Stimulated activated CD4-positive, alpha-beta T cell treated with anti-CD3 and anti-CD28 coated beads, Interleukin-15, amount 100 ng/mL, for 24 hours (primary cell): Measurements from ENCODE around the gene NCDN.
"Not testable (repeated sequence)": the region's sequence is repeated elsewhere in the genome, so short reads cannot be mapped to it uniquely, and the experiment has no call there.

Experiments
- DNase-seq: peaks from one replicate; pipeline ENCODE4 v3.0.0-alpha.2; 2020

Gene NCDN

DNA sequence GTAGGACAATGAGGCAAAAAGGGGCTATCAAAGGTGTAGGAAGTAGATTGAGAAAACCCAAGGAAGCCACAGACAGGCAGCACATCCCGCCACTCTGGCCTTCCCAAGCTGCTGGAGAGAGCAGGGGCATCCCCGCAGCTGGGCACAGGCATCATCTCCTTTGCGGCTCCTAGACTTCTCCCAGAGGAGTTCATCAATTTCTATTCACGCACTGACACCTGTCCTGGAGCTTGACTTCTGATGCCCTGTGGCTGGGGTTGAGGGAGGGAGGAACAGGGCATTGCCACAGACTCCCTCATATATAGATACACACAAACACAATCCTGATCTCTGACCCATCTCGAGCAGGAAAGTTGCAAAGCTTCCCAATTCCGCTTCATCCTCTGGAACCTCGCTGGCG is 13.7 kb downstream of the NCDN start:
- DNase-seq: no peak

DNA sequence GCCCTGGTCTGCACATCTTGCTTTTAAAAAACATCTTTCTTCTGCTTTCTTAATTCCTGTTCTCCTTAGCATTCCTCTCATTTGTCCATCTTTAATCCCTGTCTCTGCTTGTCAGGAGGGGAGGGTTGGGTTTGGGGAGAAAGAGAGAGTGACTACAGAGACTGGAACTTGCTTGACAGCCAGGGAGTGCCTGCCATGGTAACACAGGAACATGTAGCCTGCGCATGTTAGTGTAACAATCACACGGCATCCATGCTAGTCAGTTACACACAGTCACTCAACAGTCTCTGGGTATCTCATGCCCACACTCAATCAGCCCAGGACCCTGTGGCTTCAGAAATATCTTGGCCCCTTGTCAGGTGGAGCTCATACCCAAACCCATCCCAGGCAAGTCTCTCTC is 14.7 kb downstream of the NCDN start:
- no peak for DNase-seq

DNA sequence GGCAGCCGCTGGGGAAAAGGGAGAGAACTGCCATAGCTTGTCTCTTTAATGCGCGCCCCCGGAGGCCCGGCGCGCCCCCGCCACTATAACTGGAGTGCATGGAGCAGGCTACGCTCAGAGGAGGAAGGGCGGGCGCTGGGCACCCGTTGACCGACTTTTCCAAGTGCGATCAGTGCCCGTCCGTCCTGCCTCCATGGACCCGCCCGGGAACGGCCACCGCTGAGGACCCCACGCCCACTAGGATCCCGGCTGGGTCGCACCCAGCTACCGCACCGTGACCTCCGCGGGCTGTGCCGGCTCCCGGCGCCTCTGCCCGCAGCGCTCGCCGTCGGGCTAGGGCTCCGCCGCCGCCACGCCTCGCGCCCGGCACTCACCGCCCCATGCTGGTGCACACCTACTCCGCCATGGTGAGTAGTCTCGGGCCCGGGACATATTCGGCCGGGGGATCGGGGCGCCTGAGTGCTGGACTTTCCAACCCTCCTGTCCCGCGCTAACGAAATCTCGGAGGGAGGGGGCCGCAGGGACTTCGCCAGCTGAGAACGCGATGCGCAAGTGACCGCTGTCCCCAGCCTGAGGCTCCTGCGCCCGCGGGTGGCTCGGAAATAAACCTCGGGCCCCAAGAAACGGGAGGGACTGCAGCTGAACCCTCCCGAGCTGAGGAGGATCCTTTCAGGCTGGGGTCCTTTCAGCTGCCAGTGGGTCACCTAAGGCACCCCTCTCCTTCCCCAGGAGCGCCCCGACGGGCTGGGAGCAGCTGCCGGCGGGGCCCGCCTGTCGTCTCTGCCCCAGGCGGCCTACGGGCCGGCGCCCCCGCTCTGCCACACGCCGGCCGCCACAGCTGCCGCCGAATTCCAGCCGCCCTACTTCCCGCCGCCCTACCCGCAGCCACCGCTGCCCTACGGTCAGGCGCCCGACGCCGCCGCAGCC is 15.9 kb downstream of the NCDN start, which contains the start of gene TFAP2E:
TFAP2E (plus strand) TSS at position 117 of the 927 bp plus-strand sequence; CDS start at position 381, 264 bp downstream.
- DNase-seq: peak; percentile 25

DNA sequence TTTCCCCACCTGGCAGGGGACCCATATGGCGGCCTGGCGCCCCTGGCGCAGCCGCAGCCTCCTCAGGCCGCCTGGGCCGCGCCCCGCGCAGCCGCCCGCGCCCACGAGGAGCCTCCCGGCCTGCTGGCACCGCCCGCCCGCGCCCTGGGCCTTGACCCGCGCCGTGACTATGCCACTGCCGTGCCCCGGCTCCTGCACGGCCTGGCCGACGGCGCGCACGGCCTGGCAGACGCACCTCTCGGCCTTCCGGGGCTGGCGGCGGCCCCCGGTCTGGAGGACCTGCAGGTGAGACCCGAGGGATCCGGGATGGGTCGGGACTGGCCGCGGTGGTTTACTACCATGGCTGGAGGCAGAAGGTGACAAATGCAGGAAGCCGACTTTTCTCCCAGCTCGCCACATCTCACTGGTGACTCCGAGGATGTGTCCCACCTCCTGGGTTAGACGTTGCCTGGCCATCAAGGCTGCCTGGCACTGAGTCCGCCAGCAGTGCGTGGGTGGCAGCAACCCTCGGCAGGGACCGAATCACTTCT is 16.6 kb downstream of the NCDN start:
- no peak for DNase-seq

DNA sequence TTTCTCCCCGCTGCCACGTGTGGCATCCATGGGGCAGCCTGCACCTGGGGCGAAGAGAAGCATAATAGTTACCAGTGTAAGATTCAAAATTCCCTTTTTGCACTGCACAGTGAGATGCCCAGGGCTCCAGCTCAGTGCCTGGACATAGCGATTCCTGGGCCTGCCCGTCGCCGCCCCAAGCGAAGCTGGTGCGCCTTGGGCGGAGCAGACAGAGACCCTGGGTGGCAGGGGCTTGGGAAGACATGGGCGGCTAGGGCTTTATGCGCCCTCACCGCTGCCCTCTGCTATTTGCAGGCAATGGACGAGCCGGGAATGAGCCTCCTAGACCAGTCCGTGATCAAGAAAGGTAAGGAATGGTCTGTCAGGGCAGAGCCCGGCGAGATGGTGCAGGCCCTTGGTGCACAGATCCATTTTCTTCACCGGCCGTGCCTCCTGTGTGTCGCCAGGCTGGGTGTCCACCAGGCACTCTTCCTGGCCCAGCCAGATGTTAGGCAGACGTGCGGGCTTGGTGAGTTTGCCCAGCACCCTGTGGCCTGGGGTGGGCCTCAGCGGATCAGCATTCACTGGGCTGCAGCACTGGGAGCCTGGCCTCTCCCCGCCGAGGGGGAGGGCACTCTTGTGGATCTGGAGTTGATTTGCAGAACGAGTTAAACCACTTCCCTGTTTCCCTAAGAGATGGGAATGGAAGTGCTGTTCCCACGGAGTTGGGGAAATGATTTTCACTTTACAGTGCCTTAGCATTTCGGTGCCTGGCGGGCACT is 17.2 kb downstream of the NCDN start:
- no peak for DNase-seq

DNA sequence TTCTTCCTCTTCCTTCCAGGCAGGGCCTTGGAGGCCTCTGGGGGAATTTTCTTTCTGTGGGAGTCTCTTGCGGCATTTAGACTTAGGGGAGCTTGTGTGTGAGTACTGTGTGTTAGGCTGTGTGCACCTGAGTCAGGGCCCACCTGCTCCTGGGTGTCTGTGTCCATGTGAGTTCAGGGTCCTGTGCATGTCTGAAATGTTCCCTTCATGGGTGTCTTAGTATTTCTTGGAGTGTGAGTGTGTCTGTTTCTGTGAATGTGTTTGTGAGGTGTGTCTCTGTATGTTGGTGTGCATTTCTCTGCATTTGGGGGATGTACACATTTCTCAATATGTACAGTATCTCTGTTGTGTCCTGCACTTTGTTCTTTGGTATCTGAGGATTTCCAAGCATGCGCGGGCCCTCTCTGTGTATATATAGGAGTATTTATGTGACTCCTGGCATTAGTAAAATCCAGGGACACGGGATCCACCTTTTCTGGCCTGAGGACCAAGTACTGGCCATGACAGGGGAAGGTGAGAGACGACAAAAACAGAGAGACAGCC is 17.9 kb downstream of the NCDN start:
- DNase-seq: no peak

DNA sequence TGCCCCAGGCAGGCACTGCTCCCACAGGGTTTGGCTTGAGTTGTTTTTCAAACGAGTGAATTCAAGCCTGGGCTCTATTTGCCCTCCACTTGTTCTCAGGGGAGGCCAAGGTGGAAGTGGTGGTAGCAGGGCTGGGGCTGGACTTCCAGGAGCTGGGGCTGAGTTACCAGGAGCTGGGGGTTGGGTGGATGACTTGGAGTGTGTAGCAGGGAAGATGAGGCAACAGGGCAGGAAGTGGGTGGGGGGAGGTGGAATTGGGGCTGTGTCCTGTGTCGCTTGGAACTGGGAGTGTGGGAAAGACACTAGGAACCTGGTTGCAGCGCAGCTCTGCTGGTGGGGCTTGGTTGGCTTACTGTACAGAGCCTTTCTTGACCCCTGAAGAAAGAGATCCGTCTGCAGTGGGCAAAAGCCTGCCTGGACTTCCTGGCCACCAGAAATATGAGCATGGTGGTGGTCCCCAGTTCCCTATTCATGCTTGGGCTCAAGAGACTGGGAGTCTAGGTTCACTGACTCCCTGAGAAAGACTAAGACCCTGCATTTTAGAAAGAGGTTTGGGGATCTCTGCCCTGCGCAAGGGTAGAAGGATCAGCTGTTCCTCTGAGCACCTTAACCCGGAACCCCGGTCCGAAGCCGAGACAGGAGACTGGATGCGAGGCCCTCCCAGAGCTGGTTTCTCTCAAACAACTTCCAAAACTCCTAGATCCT is 18.6 kb downstream of the NCDN start:
- no peak for DNase-seq

DNA sequence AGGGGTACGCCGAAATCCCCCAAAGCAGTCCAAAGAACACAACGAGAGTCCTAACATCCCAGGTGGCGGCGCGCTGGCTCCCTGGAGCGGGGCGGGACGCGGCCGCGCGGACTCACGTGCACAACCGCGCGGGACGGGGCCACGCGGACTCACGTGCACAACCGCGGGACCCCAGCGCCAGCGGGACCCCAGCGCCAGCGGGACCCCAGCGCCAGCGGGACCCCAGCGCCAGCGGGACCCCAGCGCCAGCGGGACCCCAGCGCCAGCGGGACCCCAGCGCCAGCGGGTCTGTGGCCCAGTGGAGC is 19.1 kb downstream of the NCDN start:
- DNase-seq: not testable (repeated sequence)

DNA sequence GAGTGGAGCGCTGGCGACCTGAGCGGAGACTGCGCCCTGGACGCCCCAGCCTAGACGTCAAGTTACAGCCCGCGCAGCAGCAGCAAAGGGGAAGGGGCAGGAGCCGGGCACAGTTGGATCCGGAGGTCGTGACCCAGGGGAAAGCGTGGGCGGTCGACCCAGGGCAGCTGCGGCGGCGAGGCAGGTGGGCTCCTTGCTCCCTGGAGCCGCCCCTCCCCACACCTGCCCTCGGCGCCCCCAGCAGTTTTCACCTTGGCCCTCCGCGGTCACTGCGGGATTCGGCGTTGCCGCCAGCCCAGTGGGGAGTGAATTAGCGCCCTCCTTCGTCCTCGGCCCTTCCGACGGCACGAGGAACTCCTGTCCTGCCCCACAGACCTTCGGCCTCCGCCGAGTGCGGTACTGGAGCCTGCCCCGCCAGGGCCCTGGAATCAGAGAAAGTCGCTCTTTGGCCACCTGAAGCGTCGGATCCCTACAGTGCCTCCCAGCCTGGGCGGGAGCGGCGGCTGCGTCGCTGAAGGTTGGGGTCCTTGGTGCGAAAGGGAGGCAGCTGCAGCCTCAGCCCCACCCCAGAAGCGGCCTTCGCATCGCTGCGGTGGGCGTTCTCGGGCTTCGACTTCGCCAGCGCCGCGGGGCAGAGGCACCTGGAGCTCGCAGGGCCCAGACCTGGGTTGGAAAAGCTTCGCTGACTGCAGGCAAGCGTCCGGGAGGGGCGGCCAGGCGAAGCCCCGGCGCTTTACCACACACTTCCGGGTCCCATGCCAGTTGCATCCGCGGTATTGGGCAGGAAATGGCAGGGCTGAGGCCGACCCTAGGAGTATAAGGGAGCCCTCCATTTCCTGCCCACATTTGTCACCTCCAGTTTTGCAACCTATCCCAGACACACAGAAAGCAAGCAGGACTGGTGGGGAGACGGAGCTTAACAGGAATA is 19.7 kb downstream of the NCDN start:
- DNase-seq: peak; percentile 67

DNA sequence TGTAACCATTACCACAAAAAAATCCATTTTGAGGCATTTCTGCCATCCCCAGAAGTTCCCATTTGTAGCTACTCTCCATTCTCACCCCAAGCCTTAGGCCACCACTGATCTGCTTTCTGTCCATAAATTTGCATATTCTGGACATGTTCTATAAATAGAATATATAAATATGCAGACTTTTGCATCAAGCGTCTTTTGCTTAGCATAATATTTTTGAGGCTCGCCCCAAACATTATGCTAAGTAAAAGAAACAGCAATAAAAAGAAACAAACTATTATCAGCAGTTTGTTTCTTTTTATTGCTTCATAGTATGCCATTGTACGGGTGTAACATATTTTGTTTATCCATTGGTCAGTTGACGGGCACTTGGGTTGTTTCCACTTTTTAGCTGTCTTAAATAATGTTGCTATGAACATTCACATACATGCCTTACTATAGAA is 23.4 kb downstream of the NCDN start:
- no peak for DNase-seq

DNA sequence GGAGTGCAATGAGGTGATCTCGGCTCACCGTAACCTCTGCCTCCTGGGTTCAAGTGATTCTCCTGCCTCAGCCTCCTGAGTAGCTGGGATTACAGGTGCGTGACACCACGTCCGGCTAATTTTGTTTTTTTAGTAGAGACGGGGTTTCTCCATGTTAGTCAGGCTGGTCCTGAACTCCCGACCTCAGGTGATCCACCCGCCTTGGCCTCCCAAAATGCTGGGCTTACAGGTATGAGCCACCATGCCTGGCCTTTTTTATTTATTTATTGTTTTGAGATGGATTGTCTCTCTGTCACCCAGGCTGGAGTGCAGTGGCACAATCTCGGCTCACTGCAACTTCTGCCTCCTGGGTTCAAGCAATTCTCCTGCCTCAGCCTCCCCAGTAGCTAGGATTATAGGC is 24.0 kb downstream of the NCDN start:
- not testable (repeated sequence) for DNase-seq

DNA sequence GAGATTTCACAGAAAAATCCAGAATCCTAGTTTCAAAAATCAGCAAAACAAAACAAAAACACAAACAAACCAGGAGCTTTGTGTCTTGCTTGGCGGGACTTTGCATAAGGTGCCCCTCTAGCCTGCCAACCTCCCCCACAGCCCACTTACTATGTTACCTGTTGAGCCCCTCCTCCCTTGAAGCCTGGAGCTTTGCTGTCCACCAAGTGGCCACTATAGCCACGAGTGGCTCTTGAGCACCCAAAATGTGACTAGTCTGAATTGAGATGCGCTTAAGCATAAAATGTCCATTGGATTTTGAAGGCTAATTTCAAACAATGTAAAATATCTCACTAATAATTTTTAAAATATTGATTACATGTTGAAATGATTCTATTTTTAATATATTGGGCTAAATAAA is 27.7 kb downstream of the NCDN start:
- no peak for DNase-seq

DNA sequence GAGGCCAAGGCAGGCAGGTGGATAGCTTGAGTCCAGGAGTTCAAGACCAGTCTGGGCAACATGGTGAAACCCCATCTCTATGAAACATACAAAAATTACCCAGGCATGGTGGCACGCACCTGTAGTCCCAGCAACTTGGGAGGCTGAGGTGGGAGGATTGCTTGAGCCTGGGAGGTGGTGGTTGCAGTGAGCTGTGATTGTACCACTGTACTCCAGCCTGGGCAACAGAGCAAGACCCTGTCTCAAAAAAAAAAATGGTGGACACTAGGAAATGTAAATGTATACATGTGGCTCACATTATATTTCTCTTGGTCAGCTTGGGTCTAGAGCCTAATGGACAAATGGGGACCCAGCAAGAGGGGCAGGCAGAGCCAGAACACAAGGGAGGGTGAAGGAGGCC is 28.2 kb downstream of the NCDN start:
- DNase-seq: not testable (repeated sequence)

DNA sequence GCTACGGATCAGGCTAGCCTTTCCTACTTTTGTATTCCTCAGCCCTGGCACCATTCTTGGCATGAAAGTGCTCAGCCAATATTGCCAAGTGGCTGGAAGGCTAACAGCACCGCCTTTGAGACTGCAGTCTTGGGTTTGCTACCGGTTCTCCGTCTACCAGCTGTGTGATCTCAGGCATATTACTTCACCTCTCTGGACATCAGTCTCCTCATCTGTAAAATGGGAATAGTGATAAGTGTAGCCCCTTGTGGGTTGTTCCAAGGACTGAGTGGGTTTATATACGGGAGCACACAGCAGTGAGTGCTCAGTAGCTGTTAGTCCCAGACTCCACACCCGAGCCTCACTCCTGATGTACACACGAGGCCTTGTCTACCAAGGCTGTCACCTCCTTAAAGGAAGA is 29.2 kb downstream of the NCDN start:
- no peak for DNase-seq

DNA sequence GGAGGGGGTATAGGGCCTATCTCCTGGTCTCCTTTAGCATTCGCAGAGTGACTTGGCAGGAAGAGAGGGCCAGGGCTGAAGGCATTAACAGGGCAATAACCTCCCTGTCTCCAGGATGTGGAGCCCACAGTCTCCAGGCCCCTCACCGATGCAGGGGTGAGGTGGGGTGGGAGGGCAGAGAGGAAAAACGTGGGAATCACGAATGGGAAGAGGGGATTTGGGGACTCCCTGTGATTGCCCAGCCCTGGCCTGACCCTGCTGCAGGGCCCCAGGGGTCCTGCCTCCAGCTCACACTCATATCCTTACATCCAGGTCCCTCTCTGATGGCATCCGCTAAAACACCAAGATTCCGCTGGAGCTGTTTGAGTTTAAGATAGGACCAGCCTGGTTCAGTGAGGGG is 30.1 kb downstream of the NCDN start:
- DNase-seq: no peak

DNA sequence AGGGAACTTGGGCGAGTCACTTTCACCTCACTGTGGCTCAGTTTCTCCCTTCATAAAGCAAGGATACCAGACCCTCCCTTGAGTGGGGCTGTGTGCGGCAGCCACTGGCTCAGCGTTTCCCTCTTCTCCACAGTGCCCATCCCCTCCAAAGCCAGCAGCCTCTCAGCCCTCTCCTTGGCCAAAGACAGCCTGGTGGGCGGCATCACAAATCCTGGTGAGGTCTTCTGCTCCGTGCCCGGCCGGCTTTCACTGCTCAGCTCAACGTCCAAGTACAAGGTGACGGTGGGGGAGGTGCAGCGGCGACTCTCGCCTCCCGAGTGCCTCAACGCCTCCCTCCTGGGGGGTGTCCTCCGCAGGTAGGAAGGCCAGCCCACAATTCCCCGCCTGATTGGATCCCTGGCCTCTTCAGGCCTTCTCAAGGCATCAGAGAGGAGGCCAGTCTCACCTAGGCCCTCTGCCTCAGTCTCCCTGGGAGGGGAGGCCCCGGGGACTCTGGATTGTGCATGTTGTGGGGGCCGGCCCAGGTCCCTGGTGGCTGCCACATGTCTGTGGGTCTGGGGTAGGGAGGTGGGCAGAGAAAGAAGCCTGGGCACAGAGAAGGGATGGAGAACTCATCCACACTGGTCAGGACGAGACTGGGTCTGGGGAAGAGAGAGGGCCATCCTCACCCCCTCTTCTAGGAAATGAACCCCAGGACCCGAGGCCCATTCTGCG is 30.8 kb downstream of the NCDN start:
- DNase-seq: no peak

DNA sequence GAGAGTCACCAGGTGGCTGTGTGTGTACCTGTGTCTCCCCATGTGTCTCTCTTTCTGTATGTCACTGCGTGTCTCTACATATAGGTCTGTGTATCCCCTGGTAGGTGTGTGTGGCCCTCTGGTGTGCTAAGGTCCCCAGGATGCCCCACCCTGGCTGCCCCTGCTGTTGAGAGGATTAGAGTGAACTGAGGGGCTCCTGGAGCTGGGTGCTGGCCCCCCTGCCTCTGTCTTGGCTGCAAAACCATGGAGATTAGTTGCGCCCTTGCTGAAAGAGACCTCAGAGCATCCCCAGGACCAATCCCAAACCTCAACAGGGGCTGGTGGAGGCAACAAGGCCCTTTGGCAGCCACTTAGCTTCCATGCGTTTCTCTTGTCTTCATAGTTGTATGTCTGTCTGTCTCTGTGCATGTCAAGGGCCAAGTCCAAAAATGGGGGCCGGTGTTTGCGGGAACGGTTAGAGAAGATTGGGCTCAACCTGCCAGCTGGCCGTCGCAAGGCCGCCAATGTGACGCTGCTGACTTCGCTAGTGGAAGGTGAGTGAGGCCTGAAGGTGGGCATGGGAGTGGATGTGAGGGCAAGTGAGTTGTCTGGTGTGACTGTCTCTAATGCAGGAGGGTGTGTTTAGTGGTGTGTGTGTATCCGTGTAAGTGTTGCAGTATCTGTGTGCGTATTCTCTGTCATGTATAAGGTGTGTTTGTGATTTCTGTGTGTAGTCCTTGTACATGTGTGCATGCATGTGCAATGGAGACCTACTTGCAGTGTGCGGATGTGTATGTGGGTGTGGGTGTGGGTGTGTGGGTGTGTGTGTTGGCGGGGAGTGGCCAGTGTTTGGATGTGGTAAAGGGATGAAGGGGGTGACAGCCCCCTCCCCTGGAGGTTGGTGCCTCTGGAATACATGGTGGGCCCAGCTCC is 32.2 kb downstream of the NCDN start:
- DNase-seq: no peak

DNA sequence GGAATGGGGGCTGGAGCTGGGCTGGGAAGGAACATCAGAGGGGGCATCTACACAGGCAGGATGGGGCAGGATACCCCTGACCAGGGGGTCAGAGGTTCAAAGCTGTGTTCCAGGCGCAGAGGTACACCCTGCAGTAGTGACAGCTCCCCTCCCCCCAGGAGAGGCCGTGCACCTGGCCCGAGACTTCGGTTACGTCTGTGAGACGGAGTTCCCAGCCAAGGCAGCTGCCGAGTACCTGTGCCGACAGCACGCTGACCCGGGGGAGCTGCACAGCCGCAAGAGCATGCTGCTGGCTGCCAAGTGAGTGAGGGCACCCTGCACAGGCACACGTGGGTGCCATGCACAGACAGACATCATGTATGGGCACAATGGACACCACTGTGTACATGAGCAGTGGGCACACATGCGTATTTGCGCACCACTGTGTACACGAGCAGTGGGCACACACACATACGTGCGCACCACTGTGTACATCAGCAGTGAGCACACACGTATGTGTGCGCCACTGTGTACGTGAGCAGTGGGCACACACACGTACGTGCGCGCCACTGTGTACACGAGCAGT is 33.0 kb downstream of the NCDN start:
- DNase-seq: no peak

DNA sequence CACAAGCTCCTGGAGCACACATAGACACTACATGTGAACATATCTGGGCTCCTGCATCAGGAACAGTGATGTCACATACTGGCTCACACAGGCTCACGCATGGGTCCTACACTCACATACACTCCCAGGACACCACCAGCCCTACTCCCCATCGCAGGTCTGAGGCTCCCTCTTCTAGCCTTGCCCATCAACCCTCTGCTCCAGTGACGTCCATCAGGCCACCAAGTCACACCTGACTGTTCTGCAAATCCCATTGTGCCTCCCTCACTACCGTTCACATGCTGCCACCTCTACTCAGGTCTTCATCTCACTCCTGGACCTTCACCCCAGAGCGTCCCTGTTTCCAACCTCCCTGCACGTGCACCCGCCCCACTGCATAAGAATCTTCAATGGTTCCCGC is 33.6 kb downstream of the NCDN start:
- DNase-seq: no peak
